HEK293 (cell line): ENCODE data around the gene TLE5.
A peak's percentile ranks its signal among the peaks of the same experiment; 100 is the strongest.

ENCODE experiments used
- CTCF ChIA-PET: fragments of 350-600 bp; formaldehyde crosslinking; extraction: SDS; loops from one replicate; lab custom pipeline; 2021; ENCODE audit warnings: antibody characterized with exemption; lab: Yijun Ruan, JAX
- POLR2A ChIA-PET: fragments of 300-600 bp; formaldehyde crosslinking; extraction: SDS; loops from one replicate; lab custom pipeline; 2020; ENCODE audit warnings: antibody characterized with exemption, inconsistent platforms; lab: Yijun Ruan, JAX
- H3K27ac ChIP-seq: fragments of 200-500 bp; sonication (Bioruptor generic); 2 replicates; pipeline ENCODE4 v1.5.1; 2014; ENCODE audit warnings: low read depth, low read length, control low read depth, inconsistent platforms; ENCODE audit errors: extremely low read depth
- H3K36me3 ChIP-seq, 2 experiments: fragments of 200-500 bp in 1 of 2; sonication (Bioruptor generic) in 1 of 2; 1 replicate in 1 of 2; 2 replicates in 1 of 2; pipeline ENCODE4 v1.5.1; 2014 to 2017; ENCODE audit warnings: inconsistent platforms in 2 of 2, low read length in 2 of 2; ENCODE audit not compliant: control insufficient read depth in 2 of 2, insufficient read depth in 1 of 2
- H3K4me1 ChIP-seq: fragments of 200-500 bp; sonication (Bioruptor generic); 2 replicates; pipeline ENCODE4 v1.5.1; 2014; ENCODE audit warnings: mild to moderate bottlenecking, low read length, inconsistent platforms; ENCODE audit not compliant: control insufficient read depth, insufficient read depth
- H3K4me3 ChIP-seq: 2 replicates; pipeline ENCODE4 v1.5.1; 2011; ENCODE audit warnings: low read depth, mild to moderate bottlenecking, control low read depth, low read length, moderate library complexity
- H3K9me3 ChIP-seq: fragments of 200-500 bp; sonication (Bioruptor generic); 2 replicates; pipeline ENCODE4 v1.5.1; 2014; ENCODE audit warnings: low read depth, low read length, inconsistent platforms; ENCODE audit not compliant: control insufficient read depth, insufficient read depth
- BCL11A ChIP-seq: fragments of 450-650 bp; formaldehyde crosslinking; IDR thresholded peaks from 2 replicates; pipeline ENCODE4 v1.5.1; 2016; ENCODE audit warnings: low read depth, missing biosample characterization, missing genetic modification characterization
- GFI1B ChIP-seq: fragments of 450-650 bp; formaldehyde crosslinking; IDR thresholded peaks from 2 replicates; pipeline ENCODE4 v1.5.1; 2016; ENCODE audit warnings: missing biosample characterization, missing genetic modification characterization
- HOXC10 ChIP-seq: sonication (generic); formaldehyde crosslinking; IDR thresholded peaks from 2 replicates; pipeline ENCODE4 v1.8.1; 2023; ENCODE audit warnings: mild to moderate bottlenecking, missing genetic modification reagents
- KLF8 ChIP-seq: fragments of 450-650 bp; formaldehyde crosslinking; IDR thresholded peaks from 2 replicates; pipeline ENCODE4 v1.5.1; 2016; ENCODE audit warnings: missing biosample characterization, missing genetic modification characterization
- KLF9 ChIP-seq: fragments of 450-650 bp; formaldehyde crosslinking; IDR thresholded peaks from 2 replicates; pipeline ENCODE4 v1.5.1; 2016; ENCODE audit warnings: missing biosample characterization, missing genetic modification characterization, low read depth
- SCRT1 ChIP-seq: fragments of 450-650 bp; formaldehyde crosslinking; IDR thresholded peaks from 2 replicates; pipeline ENCODE4 v1.5.1; 2016; ENCODE audit warnings: missing biosample characterization, missing genetic modification characterization, borderline replicate concordance
- SP7 ChIP-seq: fragments of 450-650 bp; formaldehyde crosslinking; IDR thresholded peaks from 2 replicates; pipeline ENCODE4 v1.5.1; 2016; ENCODE audit warnings: missing biosample characterization, missing genetic modification characterization
- YY1 ChIP-seq: fragments of 450-650 bp; formaldehyde crosslinking; IDR thresholded peaks from 2 replicates; pipeline ENCODE4 v1.5.1; 2018; ENCODE audit warnings: missing biosample characterization, missing genetic modification characterization
- ZNF114 ChIP-seq: fragments of 450-650 bp; formaldehyde crosslinking; IDR thresholded peaks from 2 replicates; pipeline ENCODE4 v1.5.0; 2017; ENCODE audit warnings: missing biosample characterization, missing genetic modification characterization
- ZNF146 ChIP-seq: fragments of 450-650 bp; formaldehyde crosslinking; IDR thresholded peaks from 2 replicates; pipeline ENCODE4 v1.5.1; 2016; ENCODE audit warnings: missing biosample characterization, missing genetic modification characterization
- ZNF16 ChIP-seq: fragments of 450-650 bp; formaldehyde crosslinking; IDR thresholded peaks from 2 replicates; pipeline ENCODE4 v1.5.1; 2016; ENCODE audit warnings: low read depth, missing biosample characterization, missing genetic modification characterization
- ZNF280D ChIP-seq: fragments of 450-650 bp; formaldehyde crosslinking; IDR thresholded peaks from 2 replicates; pipeline ENCODE4 v1.5.1; 2016; ENCODE audit warnings: missing biosample characterization, missing genetic modification characterization
- ZNF362 ChIP-seq: fragments of 450-650 bp; formaldehyde crosslinking; IDR thresholded peaks from 2 replicates; pipeline ENCODE4 v1.5.1; 2016; ENCODE audit warnings: missing biosample characterization, missing genetic modification characterization
- ZNF37A ChIP-seq: fragments of 450-650 bp; IDR thresholded peaks from 2 replicates; pipeline ENCODE4 v1.5.1; 2018; ENCODE audit warnings: missing biosample characterization, missing genetic modification characterization
- ZNF560 ChIP-seq: fragments of 450-650 bp; formaldehyde crosslinking; IDR thresholded peaks from 2 replicates; pipeline ENCODE4 v1.5.1; 2017; ENCODE audit warnings: missing biosample characterization, missing genetic modification characterization, borderline replicate concordance
- ZNF561 ChIP-seq: fragments of 450-650 bp; IDR thresholded peaks from 2 replicates; pipeline ENCODE4 v1.5.1; 2018; ENCODE audit warnings: missing biosample characterization, missing genetic modification characterization, borderline replicate concordance
- ZNF623 ChIP-seq: fragments of 450-650 bp; formaldehyde crosslinking; IDR thresholded peaks from 2 replicates; pipeline ENCODE4 v1.5.1; 2016; ENCODE audit warnings: missing biosample characterization, missing genetic modification characterization
- ZNF707 ChIP-seq: fragments of 450-650 bp; formaldehyde crosslinking; IDR thresholded peaks from 2 replicates; pipeline ENCODE4 v1.5.1; 2016; ENCODE audit warnings: missing biosample characterization, missing genetic modification characterization
- ZNF776 ChIP-seq: fragments of 450-650 bp; formaldehyde crosslinking; IDR thresholded peaks from 2 replicates; pipeline ENCODE4 v1.5.0; 2017; ENCODE audit warnings: missing biosample characterization, missing genetic modification characterization, borderline replicate concordance
- TF ChIP-seq, protein P1 (sequence below): fragments of 450-650 bp; formaldehyde crosslinking; IDR thresholded peaks from 2 replicates; pipeline ENCODE4 v1.5.1; 2016; ENCODE audit warnings: missing biosample characterization, missing genetic modification characterization, borderline replicate concordance
- TF ChIP-seq, protein P2 (sequence below): fragments of 450-650 bp; formaldehyde crosslinking; IDR thresholded peaks from 2 replicates; pipeline ENCODE4 v1.5.1; 2016; ENCODE audit warnings: missing biosample characterization, missing genetic modification characterization, borderline replicate concordance
- TF ChIP-seq, protein P3 (sequence below): fragments of 450-650 bp; formaldehyde crosslinking; conservative IDR thresholded peaks from 2 replicates; pipeline ENCODE4 v1.5.1; 2016; ENCODE audit warnings: low read depth, missing biosample characterization, missing genetic modification characterization
- TF ChIP-seq, protein P4 (sequence below): fragments of 450-650 bp; formaldehyde crosslinking; IDR thresholded peaks from 2 replicates; pipeline ENCODE4 v1.5.1; 2016; ENCODE audit warnings: missing biosample characterization, missing genetic modification characterization

Gene TLE5

GRCh38 chr19:3039641-3040077 lies 22.6 kb downstream of the TLE5 start (continued):
- TF ChIP-seq, protein P1, sequence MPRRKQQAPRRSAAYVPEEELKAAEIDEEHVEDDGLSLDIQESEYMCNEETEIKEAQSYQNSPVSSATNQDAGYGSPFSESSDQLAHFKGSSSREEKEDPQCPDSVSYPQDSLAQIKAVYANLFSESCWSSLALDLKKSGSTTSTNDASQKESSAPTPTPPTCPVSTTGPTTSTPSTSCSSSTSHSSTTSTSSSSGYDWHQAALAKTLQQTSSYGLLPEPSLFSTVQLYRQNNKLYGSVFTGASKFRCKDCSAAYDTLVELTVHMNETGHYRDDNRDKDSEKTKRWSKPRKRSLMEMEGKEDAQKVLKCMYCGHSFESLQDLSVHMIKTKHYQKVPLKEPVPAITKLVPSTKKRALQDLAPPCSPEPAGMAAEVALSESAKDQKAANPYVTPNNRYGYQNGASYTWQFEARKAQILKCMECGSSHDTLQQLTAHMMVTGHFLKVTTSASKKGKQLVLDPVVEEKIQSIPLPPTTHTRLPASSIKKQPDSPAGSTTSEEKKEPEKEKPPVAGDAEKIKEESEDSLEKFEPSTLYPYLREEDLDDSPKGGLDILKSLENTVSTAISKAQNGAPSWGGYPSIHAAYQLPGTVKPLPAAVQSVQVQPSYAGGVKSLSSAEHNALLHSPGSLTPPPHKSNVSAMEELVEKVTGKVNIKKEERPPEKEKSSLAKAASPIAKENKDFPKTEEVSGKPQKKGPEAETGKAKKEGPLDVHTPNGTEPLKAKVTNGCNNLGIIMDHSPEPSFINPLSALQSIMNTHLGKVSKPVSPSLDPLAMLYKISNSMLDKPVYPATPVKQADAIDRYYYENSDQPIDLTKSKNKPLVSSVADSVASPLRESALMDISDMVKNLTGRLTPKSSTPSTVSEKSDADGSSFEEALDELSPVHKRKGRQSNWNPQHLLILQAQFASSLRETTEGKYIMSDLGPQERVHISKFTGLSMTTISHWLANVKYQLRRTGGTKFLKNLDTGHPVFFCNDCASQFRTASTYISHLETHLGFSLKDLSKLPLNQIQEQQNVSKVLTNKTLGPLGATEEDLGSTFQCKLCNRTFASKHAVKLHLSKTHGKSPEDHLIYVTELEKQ (tag by site-specific recombination), result no peak
- TF ChIP-seq HOXC10 (CRISPR knock-in tag), result no peak
- TF ChIP-seq, protein P2, sequence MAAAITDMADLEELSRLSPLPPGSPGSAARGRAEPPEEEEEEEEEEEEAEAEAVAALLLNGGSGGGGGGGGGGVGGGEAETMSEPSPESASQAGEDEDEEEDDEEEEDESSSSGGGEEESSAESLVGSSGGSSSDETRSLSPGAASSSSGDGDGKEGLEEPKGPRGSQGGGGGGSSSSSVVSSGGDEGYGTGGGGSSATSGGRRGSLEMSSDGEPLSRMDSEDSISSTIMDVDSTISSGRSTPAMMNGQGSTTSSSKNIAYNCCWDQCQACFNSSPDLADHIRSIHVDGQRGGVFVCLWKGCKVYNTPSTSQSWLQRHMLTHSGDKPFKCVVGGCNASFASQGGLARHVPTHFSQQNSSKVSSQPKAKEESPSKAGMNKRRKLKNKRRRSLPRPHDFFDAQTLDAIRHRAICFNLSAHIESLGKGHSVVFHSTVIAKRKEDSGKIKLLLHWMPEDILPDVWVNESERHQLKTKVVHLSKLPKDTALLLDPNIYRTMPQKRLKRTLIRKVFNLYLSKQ (tag by site-specific recombination), result no peak

DNA sequence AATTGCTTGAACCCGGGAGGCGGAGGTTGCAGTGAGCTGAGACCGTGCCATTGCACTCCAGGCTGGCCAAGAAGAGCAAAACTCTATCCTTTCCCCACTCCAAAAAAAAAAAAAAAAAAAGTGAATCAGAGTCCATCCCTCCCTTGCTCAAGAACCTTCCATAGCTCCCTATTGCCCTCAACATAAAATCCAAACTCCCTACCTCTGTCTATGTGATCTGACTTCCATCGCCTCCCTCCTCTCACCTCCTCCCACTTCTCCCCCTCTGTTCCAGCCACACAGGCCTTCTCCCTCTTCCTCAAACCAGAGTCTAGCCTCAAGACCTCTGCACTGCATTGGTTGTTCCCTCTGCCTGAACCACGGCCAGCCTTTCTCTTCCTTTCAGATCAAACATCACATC lies 23.2 kb downstream of the TLE5 start:
- POLR2A ChIA-PET, result no interaction called here
- no peak overlapping the region for H3K4me3 ChIP-seq
- H3K4me1 ChIP-seq, result peaks cover 8% of the 10 kb centered on the region; the same call in 1 of the 2 replicates
- H3K27ac ChIP-seq, result no peak overlapping the region
- H3K36me3 ChIP-seq, result no peaks in the 10 kb centered on the region
- no peaks in the 10 kb centered on the region for H3K9me3 ChIP-seq
- CTCF ChIA-PET, result interaction anchor here (0.6 kb wide), 1 partner anchor 88 kb away, joined by 5 read pairs; no protein-coding TSS in a partner anchor
- no peak for TF ChIP-seq ZNF623 (tag by site-specific recombination)
- no peak for TF ChIP-seq ZNF114 (tag by site-specific recombination)
- TF ChIP-seq, protein P3, sequence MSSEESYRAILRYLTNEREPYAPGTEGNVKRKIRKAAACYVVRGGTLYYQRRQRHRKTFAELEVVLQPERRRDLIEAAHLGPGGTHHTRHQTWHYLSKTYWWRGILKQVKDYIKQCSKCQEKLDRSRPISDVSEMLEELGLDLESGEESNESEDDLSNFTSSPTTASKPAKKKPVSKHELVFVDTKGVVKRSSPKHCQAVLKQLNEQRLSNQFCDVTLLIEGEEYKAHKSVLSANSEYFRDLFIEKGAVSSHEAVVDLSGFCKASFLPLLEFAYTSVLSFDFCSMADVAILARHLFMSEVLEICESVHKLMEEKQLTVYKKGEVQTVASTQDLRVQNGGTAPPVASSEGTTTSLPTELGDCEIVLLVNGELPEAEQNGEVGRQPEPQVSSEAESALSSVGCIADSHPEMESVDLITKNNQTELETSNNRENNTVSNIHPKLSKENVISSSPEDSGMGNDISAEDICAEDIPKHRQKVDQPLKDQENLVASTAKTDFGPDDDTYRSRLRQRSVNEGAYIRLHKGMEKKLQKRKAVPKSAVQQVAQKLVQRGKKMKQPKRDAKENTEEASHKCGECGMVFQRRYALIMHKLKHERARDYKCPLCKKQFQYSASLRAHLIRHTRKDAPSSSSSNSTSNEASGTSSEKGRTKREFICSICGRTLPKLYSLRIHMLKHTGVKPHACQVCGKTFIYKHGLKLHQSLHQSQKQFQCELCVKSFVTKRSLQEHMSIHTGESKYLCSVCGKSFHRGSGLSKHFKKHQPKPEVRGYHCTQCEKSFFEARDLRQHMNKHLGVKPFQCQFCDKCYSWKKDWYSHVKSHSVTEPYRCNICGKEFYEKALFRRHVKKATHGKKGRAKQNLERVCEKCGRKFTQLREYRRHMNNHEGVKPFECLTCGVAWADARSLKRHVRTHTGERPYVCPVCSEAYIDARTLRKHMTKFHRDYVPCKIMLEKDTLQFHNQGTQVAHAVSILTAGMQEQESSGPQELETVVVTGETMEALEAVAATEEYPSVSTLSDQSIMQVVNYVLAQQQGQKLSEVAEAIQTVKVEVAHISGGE (tag by site-specific recombination), result no peak
- peak; percentile 53; the same call in 1 of the 2 replicates for TF ChIP-seq KLF8 (tag by site-specific recombination)
- TF ChIP-seq GFI1B, result no peak
- TF ChIP-seq KLF9 (tag by site-specific recombination), result no peak
- TF ChIP-seq ZNF146 (tag by site-specific recombination), result no peak
- TF ChIP-seq, protein P4, sequence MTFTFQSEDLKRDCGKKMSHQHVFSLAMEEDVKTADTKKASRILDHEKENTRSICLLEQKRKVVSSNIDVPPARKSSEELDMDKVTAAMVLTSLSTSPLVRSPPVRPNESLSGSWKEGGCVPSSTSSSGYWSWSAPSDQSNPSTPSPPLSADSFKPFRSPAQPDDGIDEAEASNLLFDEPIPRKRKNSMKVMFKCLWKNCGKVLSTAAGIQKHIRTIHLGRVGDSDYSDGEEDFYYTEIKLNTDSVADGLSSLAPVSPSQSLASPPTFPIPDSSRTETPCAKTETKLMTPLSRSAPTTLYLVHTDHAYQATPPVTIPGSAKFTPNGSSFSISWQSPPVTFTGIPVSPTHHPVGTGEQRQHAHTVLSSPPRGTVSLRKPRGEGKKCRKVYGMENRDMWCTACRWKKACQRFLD (tag by site-specific recombination), result no peak
- no peak for TF ChIP-seq YY1 (tag by site-specific recombination)
- no peak for TF ChIP-seq ZNF560 (tag by site-specific recombination)
- TF ChIP-seq BCL11A, result no peak
- no peak for TF ChIP-seq SP7 (tag by site-specific recombination)
- TF ChIP-seq ZNF37A (tag by site-specific recombination), result no peak
- TF ChIP-seq ZNF561 (tag by site-specific recombination), result no peak
- no peak for TF ChIP-seq ZNF776 (tag by site-specific recombination)
- no peak for TF ChIP-seq ZNF280D (tag by site-specific recombination)
- TF ChIP-seq SCRT1 (tag by site-specific recombination), result 0 out of 2 replicates have a peak, but pooled peaks have one; percentile 6
- TF ChIP-seq ZNF16, result peak; percentile 99
- no peak for TF ChIP-seq ZNF707 (tag by site-specific recombination)
- TF ChIP-seq ZNF362 (tag by site-specific recombination), result no peak
